B cell (primary cell): ENCODE results near the gene SPRY1. TPM values are rescaled to one million over a fixed set of nuclear protein-coding genes. Genes with fewer than 3 reads are reported as not detected.

Source experiments
- ATAC-seq: fragments of 200-7000 bp; cut with Tn5 transposase; one replicate; pipeline ENCODE4 v1.10.0; 2021; ENCODE audit warnings: low read depth, mild to moderate bottlenecking, moderate number of reproducible peaks, moderate library complexity
- CTCF ChIA-PET: fragments of 350-600 bp; sonication (Branson Sonifier 250); formaldehyde crosslinking; loops from one replicate; lab custom pipeline; 2021; ENCODE audit warnings: antibody characterized with exemption, inconsistent platforms; lab: Charles Lee
- POLR2A ChIA-PET: fragments of 350-600 bp; sonication (Branson Sonifier 250); formaldehyde crosslinking; loops from one replicate; lab custom pipeline; 2021; ENCODE audit warnings: antibody characterized with exemption; lab: Charles Lee
- DNase-seq: peaks from one replicate; pipeline ENCODE4 v3.0.0; 2013
- H2AFZ ChIP-seq: 2 replicates; pipeline ENCODE4 v1.6.1; 2012; ENCODE audit warnings: mild to moderate bottlenecking, low read depth, low read length; ENCODE audit not compliant: insufficient read depth, poor library complexity, severe bottlenecking
- H3K27ac ChIP-seq, 2 donors: 1 replicate in 1 of 2; 2 replicates in 1 of 2; pipeline ENCODE4 v1.5.1; 2012 to 2013; ENCODE audit warnings: low read length in 2 of 2, mild to moderate bottlenecking in 2 of 2, moderate library complexity in 1 of 2
- H3K27me3 ChIP-seq, 4 experiments: fragments of 200-600 bp in 1 of 4; sonication (generic) in 1 of 4; replicated peaks in 1 of 4; 1 replicate in 2 of 4; 2 replicates in 2 of 4; pipeline versions ENCODE4 v1.6.1 to v1.7.0; 2013 to 2016; ENCODE audit warnings: low read length in 3 of 4, mild to moderate bottlenecking in 2 of 4, mixed read lengths in 1 of 4, moderate library complexity in 1 of 4; ENCODE audit not compliant: insufficient read depth in 4 of 4, control insufficient read depth in 3 of 4; ENCODE audit errors: control extremely low read depth in 1 of 4
- H3K36me3 ChIP-seq, 2 experiments: replicated peaks in 1 of 2; 1 replicate in 1 of 2; 2 replicates in 1 of 2; pipeline versions ENCODE4 v1.6.1 to v1.7.1; 2013; ENCODE audit warnings: low read length in 1 of 2; ENCODE audit not compliant: insufficient read depth in 2 of 2, control insufficient read depth in 1 of 2; ENCODE audit errors: control extremely low read depth in 1 of 2, extremely low read depth in 1 of 2
- H3K4me1 ChIP-seq, 2 donors: fragments of 200-600 bp in 1 of 2; sonication (generic) in 1 of 2; 1 replicate in 1 of 2; 2 replicates in 1 of 2; pipeline versions ENCODE4 v1.5.1 to v1.6.1; 2013 to 2017; ENCODE audit warnings: low read length in 2 of 2; ENCODE audit not compliant: control insufficient read depth in 2 of 2, insufficient read depth in 2 of 2
- H3K4me2 ChIP-seq: replicated peaks from 2 replicates; pipeline ENCODE3; 2012; ENCODE audit warnings: mild to moderate bottlenecking, low read depth, low read length; ENCODE audit not compliant: poor library complexity, severe bottlenecking
- H3K4me3 ChIP-seq, 5 experiments: fragments of 200-600 bp in 1 of 5; sonication (generic) in 1 of 5; 1 replicate in 3 of 5; 2 replicates in 2 of 5; pipeline versions ENCODE4 v1.5.1 to v1.7.0; 2011 to 2016; ENCODE audit warnings: low read length in 4 of 5, mild to moderate bottlenecking in 4 of 5, low read depth in 2 of 5, control low read depth in 1 of 5, moderate library complexity in 1 of 5; ENCODE audit not compliant: insufficient read depth in 1 of 5; ENCODE audit errors: control extremely low read depth in 1 of 5, extremely low read depth in 1 of 5
- H3K79me2 ChIP-seq: fragments of 200-600 bp; sonication (generic); one replicate; pipeline ENCODE4 v1.6.0; 2016; ENCODE audit warnings: low read length; ENCODE audit not compliant: control insufficient read depth, insufficient read depth
- H3K9ac ChIP-seq: fragments of 200-600 bp; sonication (generic); 2 replicates; pipeline ENCODE4 v1.6.1; 2017; ENCODE audit warnings: mild to moderate bottlenecking, low read length, moderate library complexity
- H3K9me3 ChIP-seq, 3 donors: one replicate each; pipeline versions ENCODE4 v1.6.1 to v1.7.1; 2013; ENCODE audit warnings: low read length in 2 of 3; ENCODE audit not compliant: control insufficient read depth in 2 of 3, insufficient read depth in 1 of 3; ENCODE audit errors: control extremely low read depth in 1 of 3
- H4K20me1 ChIP-seq: 2 replicates; pipeline ENCODE4 v1.6.0; 2012; ENCODE audit warnings: mild to moderate bottlenecking, low read length; ENCODE audit not compliant: insufficient read depth, control insufficient read depth, poor library complexity, severe bottlenecking
- H3K27ac Mint-ChIP-seq: one replicate; pipeline ENCODE4 v1.8.0; 2021; ENCODE audit warnings: mixed read lengths
- H3K27me3 Mint-ChIP-seq: one replicate; pipeline ENCODE4 v1.8.0; 2021; ENCODE audit warnings: mixed read lengths
- H3K4me1 Mint-ChIP-seq: one replicate; pipeline ENCODE4 v1.8.0; 2021; ENCODE audit warnings: mixed read lengths
- H3K4me3 Mint-ChIP-seq: one replicate; pipeline ENCODE4 v1.8.0; 2021; ENCODE audit warnings: mixed read lengths
- H3K9me3 Mint-ChIP-seq: one replicate; pipeline ENCODE4 v1.8.0; 2022; ENCODE audit warnings: mixed read lengths; ENCODE audit not compliant: insufficient read depth
- EZH2 ChIP-seq: IDR thresholded peaks from 2 replicates; pipeline ENCODE4 v1.6.1; 2012; ENCODE audit warnings: borderline replicate concordance, low read depth, mild to moderate bottlenecking, moderate library complexity, low read length; ENCODE audit not compliant: insufficient read depth, poor library complexity, severe bottlenecking
- WGBS: methylation state at CpG from one replicate; pipeline ENCODE4 v1.1.5; 2013; ENCODE audit warnings: missing lambda C conversion rate; ENCODE audit not compliant: insufficient coverage; 5-methylcytosine and 5-hydroxymethylcytosine counted together
- intact Hi-C: fragments of 100-400 bp; cut with micrococcal nuclease; formaldehyde crosslinking; loops from one replicate; pipeline ENCODE4 v1.10.0; 2022
- polyA plus RNA-seq: library from polyadenylated mRNA; depleted of rRNA; stranded (reverse); fragments of >200 nt; gene quantifications from 2 replicates; pipeline ENCODE4 v1.2.3, GENCODE V29; 2012
- total RNA-seq, 2 donors: library from RNA; stranded (reverse); fragments of 120-200 nt in 1 of 2; gene quantifications; 1 replicate in 1 of 2; 2 replicates in 1 of 2; pipeline versions ENCODE4 v1.2.3 to v1.2.4, GENCODE V29; 2013 to 2022
- TF ChIP-seq, protein P1 (sequence below): fragments of 200-600 bp; IDR thresholded peaks from one replicate; pipeline ENCODE4 v1.8.0; 2022; ENCODE audit warnings: antibody characterized with exemption, mild to moderate bottlenecking

The SPRY1 gene
- total and polyA plus RNA-seq, 2 donors (not counting 1 experiment from before 2014, with no cell fraction given) = 4.7 to 6.9 TPM

- Mint-ChIP-seq H3K4me3 (no peak overlapping the region), H3K9me3 (no peaks in the 10 kb centered on the region), H3K4me1 (peaks cover 8% of the 10 kb centered on the region), H3K27me3 (peaks cover 11% of the 10 kb centered on the region), H3K27ac (no peak overlapping the region)
- DNase-seq = no peak
- TF ChIP-seq, protein P1, sequence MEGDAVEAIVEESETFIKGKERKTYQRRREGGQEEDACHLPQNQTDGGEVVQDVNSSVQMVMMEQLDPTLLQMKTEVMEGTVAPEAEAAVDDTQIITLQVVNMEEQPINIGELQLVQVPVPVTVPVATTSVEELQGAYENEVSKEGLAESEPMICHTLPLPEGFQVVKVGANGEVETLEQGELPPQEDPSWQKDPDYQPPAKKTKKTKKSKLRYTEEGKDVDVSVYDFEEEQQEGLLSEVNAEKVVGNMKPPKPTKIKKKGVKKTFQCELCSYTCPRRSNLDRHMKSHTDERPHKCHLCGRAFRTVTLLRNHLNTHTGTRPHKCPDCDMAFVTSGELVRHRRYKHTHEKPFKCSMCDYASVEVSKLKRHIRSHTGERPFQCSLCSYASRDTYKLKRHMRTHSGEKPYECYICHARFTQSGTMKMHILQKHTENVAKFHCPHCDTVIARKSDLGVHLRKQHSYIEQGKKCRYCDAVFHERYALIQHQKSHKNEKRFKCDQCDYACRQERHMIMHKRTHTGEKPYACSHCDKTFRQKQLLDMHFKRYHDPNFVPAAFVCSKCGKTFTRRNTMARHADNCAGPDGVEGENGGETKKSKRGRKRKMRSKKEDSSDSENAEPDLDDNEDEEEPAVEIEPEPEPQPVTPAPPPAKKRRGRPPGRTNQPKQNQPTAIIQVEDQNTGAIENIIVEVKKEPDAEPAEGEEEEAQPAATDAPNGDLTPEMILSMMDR = no peak
- no peak for TF ChIP-seq EZH2
- Histone ChIP-seq H3K27ac (no peak overlapping the region), H2AFZ (no peak overlapping the region), H3K9me3 (peaks cover 0 to 5% (median 0%) of the 10 kb centered on the region in 3 donors), H3K79me2 (no peaks in the 10 kb centered on the region), H4K20me1 (no peaks in the 10 kb centered on the region), H3K4me1 (peaks cover 5 to 10% of the 10 kb centered on the region in 2 donors), H3K9ac (no peak overlapping the region), H3K4me2 (no peak overlapping the region), H3K36me3 (no peaks in the 10 kb centered on the region), H3K27me3 (no peaks in the 10 kb centered on the region), H3K4me3 (no peak overlapping the region)
- WGBS = over 99% methylated on average over 14 of the region's 19 CpGs
- POLR2A ChIA-PET = no interaction called here
- CTCF ChIA-PET = no interaction called here
- intact Hi-C loops = loop anchor here (5.0 kb wide), 2 partner anchors 911 to 971 kb away; no protein-coding TSS in a partner anchor
- ATAC-seq = no peak
Measured at GRCh38 chr4:123351713-123352112, 44.9 kb upstream of the SPRY1 start.

DNA sequence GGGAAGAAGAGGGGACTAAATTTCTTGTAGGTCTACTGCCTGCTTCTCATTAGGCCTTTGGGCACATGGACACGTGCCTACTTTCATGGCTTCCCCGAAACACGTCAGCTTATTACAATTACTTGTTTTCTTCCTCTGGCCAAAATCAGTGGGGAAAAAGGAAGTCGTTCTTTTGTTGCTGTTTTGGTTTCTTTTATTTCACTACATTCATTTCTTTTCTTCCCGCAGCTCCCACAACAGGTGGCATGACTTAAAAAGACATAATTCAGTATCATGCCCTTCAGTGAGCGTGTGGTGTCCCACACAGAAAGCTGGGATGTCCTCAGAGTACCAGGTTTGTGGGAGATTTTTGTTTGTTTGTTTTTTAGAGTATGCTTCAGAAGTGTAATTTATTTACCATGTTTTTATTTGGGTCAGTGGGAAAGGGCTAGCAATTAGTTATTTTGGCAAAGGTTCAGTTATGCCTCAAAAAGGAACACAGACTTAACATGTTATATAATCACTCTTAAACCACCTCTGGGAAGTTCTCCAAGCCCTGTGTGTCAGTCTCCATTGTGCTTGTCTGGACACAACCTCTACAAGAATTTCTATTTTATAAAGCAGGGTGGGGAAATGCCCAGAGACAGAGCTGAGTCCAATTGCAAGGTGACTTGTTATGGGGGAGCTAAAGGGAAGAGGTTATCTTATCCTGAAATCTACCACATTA, 44.2 kb upstream of the SPRY1 start:
- Histone ChIP-seq H3K36me3 (no peaks in the 10 kb centered on the region), H4K20me1 (no peaks in the 10 kb centered on the region), H3K79me2 (no peaks in the 10 kb centered on the region), H3K4me2 (peak overlapping the region; percentile 32), H3K27me3 (no peaks in the 10 kb centered on the region), H2AFZ (peak overlapping the region; percentile 35), H3K9me3 (peaks cover 0 to 5% (median 0%) of the 10 kb centered on the region in 3 donors), H3K9ac (no peak overlapping the region), H3K4me1 (peaks cover 5 to 10% of the 10 kb centered on the region in 2 donors), H3K4me3 (no peak overlapping the region), H3K27ac (no peak overlapping the region)
- no peak overlapping the region for H3K27ac Mint-ChIP-seq
- no peaks in the 10 kb centered on the region for H3K9me3 Mint-ChIP-seq
- WGBS = 50% methylated on average over 1 of the region's 6 CpGs
- ATAC-seq (no peak), DNase-seq (peak; percentile 40)
- intact Hi-C loops = loop anchor here (5.0 kb wide), 2 partner anchors 910 to 970 kb away; no protein-coding TSS in a partner anchor
- peaks cover 8% of the 10 kb centered on the region for H3K4me1 Mint-ChIP-seq
- POLR2A ChIA-PET = no interaction called here
- H3K4me3 Mint-ChIP-seq = no peak overlapping the region
- CTCF ChIA-PET = no interaction called here
- TF ChIP-seq, protein P1 = no peak
- TF ChIP-seq EZH2 = no peak
- peaks cover 13% of the 10 kb centered on the region for H3K27me3 Mint-ChIP-seq
